Endothelial cell of hepatic sinusoid (primary cell): ENCODE results near the gene TRIM41.
"Not testable (repeated sequence)": the region's sequence is repeated elsewhere in the genome, so short reads cannot be mapped to it uniquely, and the experiment has no call there.

ENCODE experiments used
- in situ Hi-C: cut with HindIII; loops from 2 replicates; pipeline ENCODE4 v1.10.0; 2017; ENCODE audit warnings: low sequenced_read_pairs

TRIM41 gene

DNA sequence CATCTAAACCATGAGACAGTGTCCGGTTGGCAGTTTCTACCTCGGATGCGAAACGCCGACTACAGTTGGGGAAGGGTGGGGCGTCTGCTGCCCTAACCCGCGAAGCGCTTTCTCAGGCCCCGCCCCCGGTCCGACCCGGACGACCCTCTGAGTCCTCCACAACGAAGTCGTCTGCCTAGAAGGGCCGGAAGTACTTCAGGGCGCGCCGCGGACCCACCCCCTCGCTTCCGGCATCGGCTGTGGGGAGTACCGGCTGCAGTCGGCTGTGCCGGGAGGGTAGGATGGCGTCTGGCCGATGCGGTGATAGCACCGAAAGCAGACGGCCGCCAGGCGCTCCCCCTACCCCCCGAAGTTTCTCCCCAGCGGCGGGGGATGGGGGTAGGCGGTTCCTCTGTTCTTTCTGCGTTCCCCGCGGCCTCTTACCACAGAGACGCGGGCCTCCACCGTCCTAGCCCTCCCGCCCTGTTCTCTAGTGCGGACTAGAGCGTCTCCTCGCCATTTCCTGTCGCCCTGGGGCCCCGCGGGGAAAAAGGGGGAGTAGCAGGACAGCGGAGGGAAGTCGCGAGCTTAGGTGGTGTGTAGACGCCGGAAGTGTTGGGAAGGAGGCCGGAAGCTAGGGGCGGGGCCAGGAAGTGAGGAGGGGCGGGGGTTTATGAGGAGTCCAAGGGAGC lies at the start of gene TRIM41:
TRIM41 (plus strand) TSS at position 224 of the 671 bp plus-strand sequence. CDS start 719 bp downstream, outside the sequence.
- in situ Hi-C loops: no loop called here

DNA sequence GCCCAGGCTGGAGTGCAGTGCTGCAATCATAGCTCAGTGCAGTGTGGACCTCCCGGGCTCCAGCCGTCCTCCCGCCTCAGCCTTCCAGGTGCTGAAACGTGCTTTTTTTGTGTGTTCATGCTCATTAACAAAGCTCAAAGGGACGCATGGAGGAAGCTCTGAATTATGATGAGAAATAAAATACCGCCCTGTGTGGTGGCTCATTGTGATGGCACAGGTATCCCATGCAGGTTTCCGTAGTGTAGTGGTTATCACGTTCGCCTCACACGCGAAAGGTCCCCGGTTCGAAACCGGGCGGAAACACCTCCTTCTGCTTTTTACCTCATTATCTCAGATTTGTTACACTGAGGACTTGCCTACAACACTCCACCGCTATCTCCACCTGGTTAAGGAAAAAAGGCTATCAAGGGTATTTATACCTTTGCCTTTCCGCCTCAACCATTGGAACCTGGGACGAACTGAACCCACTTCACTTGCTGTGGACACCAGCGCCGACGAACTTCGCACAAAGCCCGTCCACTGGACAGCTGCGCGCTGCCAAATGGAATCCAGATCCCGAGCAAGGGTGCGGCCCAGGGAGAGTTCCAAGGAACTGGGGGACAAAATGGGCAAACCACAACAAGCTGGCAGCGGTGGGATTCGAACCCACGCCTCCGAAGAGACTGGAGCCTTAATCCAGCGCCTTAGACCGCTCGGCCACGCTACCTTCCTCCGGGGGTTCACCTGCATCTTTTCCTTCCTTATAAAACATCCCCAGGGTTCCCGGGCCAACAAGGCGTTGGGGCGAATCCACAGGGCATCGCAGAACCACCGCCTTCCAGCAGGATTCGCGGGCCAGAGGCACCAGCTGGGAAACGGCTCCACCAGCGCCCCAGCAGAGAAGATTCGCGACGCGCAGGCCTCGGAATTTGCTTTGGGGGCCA lies 49.4 kb upstream of the TRIM41 start:
- in situ Hi-C loops: no loop called here

DNA sequence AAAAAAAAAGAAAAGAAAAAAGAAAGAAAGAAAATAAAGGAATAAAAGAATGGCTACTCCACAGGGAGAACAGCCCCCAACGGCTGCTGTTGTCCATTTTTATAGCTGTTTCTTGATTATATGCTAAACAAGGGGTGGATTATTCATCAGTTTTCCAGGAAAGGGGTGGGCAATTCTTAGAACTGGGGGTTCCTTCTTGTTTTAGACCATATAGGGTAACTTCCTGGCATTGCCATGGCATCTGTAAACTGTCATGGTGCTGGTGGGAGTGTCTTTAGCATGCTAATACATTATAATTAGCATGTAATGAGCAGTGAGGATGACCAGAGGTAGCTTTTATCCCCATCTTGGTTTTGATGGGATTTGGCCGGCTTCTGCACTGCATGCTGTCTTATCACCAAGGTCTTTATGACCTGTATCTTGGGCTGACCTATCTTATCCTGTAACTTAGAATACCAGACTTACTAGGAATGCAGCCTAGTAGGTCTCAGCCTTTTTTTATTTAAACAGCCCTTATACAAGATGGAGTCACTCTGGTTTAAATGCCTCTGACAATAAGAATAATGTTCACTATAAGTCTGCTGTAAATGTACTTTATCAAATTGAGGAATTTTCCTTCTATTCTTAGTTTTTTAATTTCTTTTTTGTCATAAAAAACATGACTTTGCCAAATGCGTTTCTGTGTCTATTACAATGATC lies 46.7 kb upstream of the TRIM41 start:
- in situ Hi-C loops: no loop called here

DNA sequence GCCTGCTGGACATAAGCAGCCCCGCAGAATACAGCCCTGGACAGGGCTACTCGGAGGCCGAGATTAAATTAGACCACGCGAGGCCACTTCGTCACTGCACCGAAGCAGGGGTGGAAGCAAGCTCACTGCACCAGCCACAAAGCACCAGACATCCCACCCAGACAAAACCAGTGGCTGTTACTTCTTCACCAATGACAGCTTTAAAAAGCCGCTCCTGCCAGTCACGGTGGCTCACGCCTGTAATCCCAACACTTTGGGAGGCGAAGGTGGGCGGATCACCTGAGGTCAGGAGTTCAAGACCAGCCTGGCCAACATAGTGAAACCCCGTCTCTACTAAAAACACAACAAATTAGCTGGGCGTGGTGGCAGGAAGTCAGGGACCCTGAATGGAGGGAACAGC lies 45.5 kb upstream of the TRIM41 start:
- in situ Hi-C loops: not testable (repeated sequence)

DNA sequence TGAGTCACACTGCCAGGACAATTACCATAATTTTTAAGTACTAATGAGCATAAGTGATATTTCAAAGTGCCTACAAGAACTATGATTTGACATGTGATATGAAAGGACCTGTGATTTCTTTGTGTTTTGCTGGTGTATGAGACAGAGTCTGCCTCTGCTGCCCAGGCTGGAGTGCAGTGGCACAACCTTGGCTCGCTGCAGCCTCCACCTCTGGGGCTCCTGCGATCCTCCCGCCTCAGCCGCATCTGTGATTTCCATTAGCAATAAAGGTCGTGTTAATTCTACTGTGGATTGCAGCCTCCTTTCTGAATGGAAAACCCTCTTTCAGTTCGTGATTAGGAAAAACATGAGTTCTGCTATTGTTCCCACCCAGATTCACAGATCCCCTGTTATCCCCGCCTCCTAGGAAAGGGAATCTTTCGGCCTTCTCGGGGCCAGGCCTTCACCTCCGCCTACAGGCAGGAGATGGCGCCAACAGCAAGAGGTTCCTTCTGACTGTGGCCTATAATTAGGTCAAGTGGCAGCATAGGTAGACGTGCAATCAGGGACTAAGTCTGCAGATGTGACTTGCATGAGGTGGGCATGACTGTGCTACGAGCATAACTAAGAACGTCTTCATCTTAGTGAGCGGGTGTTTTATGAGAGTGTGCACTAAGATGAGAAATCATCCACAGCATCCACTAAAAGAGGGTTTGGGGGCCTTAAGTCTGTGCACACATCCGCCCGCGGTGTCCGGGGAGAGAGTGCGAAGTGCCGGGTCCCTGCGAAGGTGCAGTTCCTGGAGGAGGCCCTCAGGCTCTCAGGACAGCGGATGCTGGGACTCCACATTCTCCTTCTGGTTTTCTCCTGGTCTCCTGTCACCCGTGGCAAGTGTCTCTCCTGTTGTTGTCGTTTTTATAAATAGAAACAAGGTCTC lies 41.2 kb upstream of the TRIM41 start:
- in situ Hi-C loops: no loop called here

DNA sequence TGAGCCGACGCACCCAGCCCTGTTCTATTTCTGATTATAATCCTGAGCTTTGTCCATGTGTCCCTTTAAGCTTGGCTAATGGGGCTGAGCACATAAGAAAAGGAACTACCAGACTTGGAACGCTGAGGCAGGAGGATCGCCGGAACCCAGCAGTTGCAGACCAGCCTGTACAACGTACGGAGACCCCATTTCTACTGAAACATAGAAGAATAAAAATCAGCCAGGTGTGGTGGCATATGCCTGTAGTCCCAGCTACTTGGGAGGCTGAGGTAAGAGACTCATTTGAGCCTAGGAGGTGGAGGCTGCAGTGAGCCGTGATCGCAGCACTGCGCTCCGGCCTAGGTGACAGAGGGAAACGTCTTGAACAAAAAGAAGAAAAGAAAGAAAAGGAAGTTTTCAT lies 40.4 kb upstream of the TRIM41 start:
- in situ Hi-C loops: no loop called here

DNA sequence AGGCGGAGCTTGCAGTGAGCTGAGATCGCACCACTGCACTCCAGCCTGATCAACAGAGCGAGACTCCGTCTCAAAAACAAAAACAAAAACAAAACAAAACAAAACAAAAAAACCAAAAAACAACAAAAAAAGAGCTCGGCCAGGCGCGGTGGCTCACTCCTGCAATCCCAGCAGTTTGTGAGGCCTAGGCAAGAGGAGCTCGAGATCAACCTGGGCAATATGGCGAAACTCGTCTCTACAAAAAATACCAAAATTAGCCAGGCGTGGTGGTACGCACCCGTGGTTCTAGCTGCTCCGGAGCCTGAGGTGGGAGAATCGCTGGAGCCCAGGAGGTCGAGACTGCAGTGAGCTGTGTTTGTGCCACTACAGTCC lies 38.2 kb upstream of the TRIM41 start:
- in situ Hi-C loops: no loop called here

DNA sequence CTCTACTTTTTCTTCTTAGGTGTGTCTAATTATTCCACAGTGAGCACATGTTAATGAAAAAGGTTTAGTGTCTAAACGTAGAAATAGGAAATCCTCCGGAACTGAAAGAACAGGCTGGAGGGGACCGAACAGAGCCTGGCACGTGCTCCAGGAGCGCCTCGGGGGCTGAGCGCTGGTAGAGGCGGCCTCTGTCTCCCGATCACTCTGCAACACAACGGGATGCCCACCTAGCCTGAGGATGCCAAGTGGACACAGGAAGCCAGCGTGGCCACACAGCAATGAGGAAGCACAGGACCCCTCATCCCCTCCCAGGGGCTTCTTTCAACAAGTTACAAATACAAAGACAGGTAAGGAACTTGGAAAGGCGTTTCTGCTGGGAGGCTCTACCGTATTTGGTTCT lies 37.5 kb upstream of the TRIM41 start:
- in situ Hi-C loops: no loop called here

DNA sequence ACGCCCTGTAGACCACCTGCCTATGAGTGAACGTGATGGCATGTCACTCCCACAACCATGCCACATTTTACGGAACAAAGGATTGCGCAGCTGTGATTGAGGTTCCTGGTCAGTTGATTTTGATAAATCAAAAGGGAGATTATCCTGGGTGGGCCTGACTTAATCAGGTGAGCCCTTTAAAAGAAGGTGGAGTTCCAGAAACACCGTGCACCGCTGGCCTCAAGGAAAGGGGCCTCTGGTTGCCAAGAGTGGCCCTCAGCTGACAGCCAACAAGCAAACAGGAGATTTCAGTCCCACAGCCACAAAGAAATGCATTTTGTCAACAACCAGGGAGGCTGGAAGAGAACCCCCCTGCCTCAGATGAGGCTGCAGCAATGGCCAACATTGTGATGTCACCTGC lies 37.1 kb upstream of the TRIM41 start:
- in situ Hi-C loops: no loop called here

DNA sequence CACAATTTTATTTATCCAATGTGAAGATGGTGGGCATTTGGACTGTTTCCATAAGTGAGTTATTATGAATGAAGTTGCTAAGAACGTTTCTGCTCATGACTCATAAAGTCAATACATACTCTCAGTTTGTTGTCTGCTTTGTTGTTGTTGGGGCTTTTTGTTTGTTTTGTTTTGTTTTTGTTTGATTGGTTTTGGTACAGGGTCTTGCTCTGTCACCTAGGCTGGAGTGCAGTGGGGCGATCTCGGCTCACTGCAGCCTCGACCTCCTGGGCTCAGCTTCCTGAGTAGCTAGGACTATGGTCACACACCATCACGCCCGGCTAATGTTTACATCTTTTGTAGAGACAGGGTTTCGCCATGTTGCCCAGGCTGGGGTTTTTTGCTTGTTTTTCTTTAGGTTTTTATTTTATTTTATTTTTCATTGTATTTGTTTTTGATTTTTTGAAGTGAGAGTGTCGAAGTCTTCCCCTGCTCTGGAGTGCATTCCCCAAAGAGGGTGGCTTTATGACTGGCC lies 36.0 kb upstream of the TRIM41 start:
- in situ Hi-C loops: no loop called here

DNA sequence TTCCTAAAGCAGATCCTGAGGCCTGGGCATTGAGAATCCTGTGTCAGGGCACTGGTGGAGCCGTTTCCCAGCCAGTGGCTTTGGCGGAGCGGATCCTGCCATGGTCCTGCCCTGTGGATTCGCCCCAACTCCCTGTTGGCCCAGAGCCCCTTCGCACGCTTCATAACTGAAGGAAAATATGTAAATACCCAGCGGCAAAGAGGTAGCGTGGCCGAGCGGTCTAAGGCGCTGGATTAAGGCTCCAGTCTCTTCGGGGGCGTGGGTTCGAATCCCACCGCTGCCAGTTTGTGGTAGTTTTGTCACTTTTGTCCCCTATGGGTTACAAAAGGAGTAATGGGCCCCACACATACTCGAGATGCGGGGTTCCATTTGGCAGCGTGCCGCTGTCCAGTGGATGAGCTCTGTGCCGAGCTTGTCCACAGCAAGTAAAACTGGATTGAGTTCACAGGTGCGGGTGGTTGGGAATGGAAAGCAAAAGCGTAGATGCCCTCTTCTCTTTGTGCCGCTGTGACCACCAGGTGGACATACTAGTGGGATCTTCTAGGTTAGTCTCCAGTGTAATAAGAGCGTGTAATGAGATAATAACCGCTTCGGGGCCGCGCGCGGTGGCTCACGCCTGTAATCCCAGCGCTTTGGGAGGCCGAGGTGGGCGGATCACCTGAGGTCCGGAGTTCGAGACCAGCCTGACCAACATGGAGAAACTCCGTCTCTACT lies 35.4 kb upstream of the TRIM41 start:
- in situ Hi-C loops: no loop called here

DNA sequence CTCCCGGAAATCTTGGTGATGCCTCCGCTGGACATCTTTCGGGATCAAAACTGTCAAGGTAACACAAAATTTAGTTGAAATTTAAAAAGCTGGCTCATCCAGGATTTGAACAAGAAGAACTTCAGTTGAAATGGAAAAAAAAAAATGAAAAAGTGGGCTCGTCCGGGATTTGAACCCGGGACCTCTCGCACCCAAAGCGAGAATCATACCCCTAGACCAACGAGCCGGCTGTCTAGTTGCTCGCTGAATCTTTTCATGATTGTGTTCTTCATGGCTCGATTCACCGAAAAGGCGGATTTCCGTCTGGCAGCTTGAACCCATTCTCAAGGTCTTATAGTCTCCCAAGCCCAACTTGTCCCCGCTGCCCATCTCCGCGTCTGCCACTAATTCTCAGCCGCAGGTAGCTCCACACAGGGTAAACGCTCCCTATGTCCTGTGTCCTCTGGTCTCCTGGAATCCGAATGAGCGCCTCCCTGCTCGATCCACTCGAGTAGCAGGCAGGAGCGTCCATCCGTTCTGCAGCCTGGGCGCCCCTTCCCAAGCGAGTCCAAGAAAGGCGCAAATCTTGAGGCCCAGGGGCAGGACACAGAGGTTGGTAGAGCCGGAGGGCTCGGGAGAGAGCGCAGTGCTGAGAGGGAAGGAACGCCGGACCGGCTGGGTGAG lies 34.2 kb upstream of the TRIM41 start:
- in situ Hi-C loops: no loop called here

DNA sequence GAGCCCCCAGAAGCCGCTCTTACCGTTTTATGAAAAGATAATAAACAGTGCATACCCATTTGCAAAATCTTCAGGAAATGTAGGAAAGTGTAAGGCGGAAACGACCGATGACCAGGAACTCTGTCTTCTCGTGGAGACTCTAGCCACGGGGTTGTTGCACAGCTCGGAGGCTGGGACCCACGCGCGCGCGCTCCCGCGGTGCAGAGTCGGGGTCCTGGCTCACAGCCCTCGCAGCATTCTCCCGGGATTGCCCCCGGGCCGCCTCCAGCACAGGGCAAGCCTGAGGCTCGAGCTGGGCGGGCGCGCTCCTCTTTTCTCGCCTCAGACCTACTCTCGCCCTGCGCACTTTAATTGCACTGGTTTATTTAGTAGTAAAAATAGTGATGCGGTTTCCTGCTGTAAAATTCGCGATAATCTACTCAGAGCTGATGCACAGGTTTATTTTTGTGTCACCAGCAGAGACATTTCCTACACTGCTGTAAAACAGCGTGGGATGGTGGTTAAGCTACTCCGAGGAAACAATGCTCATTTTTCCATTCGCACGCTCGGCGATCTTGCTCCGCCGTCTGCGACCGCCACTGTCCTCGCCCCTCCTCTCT lies 33.6 kb upstream of the TRIM41 start:
- in situ Hi-C loops: no loop called here

DNA sequence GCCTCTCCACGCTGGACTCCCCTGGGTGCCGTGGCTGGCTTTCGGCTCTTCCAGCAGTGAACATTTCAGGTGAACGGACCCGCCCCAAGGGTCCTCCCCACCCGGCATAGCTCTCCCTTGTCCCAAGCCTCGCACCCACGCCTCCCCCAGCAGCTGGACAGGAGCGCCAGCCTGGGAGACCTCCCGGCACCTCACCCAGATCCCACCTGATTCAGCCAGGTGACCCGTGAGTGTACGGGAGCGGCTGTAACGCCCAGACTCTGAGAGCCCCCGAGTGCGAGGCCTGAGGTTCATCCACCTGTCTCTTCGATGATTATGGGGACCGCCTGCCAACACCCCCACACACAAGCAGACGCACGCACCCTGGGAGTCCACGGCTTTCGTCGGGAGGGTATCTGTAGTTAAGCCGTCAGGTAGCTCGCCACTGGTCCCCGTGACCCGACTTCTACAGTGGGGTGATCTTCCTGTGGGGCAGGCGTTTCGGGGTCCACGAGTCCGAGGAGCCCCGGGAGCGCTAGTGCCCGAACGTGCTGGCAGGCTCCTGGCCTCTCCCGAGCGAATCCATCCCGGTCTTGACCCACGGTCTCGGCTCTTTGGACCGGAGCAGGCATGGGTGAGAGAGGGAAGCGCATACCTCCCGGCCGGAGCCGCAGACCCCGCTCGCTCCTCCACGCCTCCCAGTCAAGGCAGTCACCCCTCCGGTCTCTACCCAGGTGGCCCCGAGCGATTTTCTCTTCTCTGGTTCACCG lies 32.9 kb upstream of the TRIM41 start:
- in situ Hi-C loops: no loop called here

DNA sequence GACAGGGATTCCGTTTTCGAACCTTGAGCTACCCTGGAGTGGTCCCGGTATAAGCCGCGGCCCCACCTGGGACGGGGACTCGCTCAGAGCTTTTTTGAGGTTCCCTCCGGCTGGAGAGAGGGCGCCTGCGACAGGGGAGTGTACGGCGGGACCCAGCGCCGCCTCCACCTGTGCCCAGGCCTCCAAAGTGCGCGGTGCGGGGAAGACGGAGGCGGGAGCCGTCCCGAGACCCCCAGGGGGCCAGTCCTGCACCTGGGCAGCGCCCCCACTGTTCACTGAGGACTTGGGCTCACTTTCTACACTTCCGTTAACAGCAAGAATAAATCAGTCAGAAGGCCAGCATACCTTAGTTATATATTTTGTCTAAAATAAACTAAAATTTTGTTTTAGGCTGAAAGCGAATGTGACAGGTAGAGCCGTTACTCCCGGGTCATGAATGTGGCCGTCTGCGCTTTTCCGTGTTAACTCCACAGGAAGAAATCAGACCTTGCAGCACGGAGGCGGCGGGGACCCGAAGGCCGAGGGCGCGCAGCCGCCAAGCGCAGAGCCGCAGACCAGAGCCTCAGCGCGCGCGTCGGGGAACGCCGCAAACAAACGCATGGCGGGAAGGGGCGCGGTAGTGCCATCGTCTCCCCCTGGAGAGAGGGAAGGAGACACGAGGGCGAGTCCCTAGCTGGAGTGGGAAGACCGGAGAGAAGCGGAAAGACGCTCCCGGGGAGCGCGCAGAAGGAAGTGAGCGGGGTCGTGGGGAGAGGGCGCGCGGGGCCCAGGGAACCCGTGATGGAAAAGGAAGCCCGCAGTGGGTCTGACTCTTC lies 32.2 kb upstream of the TRIM41 start:
- in situ Hi-C loops: no loop called here

DNA sequence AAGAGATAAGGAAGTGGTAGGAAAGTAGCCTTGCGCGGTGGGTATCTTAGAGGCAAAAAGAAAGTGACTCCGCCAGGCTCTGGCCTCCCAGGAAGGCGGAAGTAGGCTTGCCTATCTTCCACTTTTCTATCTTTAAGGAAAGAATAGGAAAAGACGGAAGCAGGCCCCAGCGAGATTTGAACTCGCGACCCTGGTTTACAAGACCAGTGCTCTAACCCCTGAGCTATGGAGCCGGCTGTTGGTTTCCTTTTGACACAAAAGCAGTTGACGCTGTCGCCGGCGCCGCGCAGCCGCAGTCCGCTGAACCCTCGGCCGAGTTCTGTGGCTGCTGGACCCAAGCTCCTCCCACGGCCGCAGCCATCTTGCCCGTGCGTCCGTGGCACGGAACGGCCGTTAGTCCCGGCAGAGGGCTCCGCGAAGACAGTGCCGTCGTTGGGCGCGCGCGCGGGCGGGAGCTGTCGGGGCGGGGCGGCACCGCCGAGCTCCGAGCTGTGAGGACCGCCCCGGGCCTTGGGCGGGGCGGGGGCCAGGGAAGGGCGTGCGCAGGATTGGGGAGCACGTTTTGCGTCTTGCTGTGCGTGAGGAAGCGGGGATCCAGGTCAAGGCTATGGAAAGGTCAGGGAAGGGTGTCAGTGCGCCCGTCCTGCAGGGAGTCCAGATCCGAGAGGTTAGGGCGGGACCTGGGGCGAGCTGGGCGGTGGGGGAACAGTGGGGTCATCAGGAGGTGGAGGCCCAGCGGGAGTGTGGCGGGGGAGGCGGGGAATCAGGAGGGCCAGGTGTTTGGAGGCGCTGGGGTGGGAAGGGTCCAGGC lies 31.4 kb upstream of the TRIM41 start:
- in situ Hi-C loops: no loop called here
